SK-N-SH (cell line): Measurements from ENCODE around the gene PDZD2. TPM values are rescaled to one million over a fixed set of nuclear protein-coding genes. Genes with fewer than 3 reads are reported as not detected.

Experiments
- CTCF ChIA-PET: fragments of 300-600, 350-600 bp; formaldehyde crosslinking; extraction: SDS; loops from one replicate; lab custom pipeline; 2021; lab: Yijun Ruan, JAX
- POLR2A ChIA-PET: fragments of 350-600 bp; sonication (Branson Sonifier 250); formaldehyde crosslinking; extraction: SDS; loops from one replicate; lab custom pipeline; 2020; ENCODE audit warnings: antibody characterized with exemption, inconsistent platforms; lab: Yijun Ruan, JAX
- DNase-seq: peaks from one replicate; pipeline ENCODE4 v3.0.0; 2012
- H2AFZ ChIP-seq: fragments of 200-600 bp; sonication (generic); 2 replicates; pipeline ENCODE4 v1.8.1; 2016; ENCODE audit warnings: antibody characterized with exemption, mild to moderate bottlenecking, low read depth
- H3F3A ChIP-seq: fragments of 200-600 bp; sonication (generic); replicated peaks from 2 replicates; pipeline ENCODE3; 2016; ENCODE audit warnings: antibody characterized with exemption, mild to moderate bottlenecking; ENCODE audit not compliant: insufficient read depth
- H3K27ac ChIP-seq, 2 experiments: fragments of 200-500 bp in 1 of 2; fragments of 200-600 bp in 1 of 2; sonication (Bioruptor generic) in 1 of 2; sonication (generic), shearing (Covaris generic) in 1 of 2; 2 replicates each; pipeline versions ENCODE4 v1.5.1 to v1.6.1; 2014 to 2016; ENCODE audit warnings: low read depth in 2 of 2, inconsistent platforms in 1 of 2, low read length in 1 of 2, mild to moderate bottlenecking in 1 of 2, mixed read lengths in 1 of 2
- H3K27me3 ChIP-seq: fragments of 200-600 bp; sonication (generic), shearing (Covaris generic); 2 replicates; pipeline ENCODE4 v1.6.1; 2016; ENCODE audit warnings: mixed run types; ENCODE audit not compliant: insufficient read depth
- H3K36me3 ChIP-seq, 2 experiments: fragments of 200-500 bp in 1 of 2; fragments of 200-600 bp in 1 of 2; sonication (Bioruptor generic) in 1 of 2; sonication (generic) in 1 of 2; replicated peaks in 1 of 2; 2 replicates each; pipeline versions ENCODE3 to v1.5.1; 2014 to 2016; ENCODE audit warnings: low read length in 1 of 2, mild to moderate bottlenecking in 1 of 2; ENCODE audit not compliant: insufficient read depth in 2 of 2, control insufficient read depth in 1 of 2
- H3K4me1 ChIP-seq, 2 experiments: fragments of 200-500 bp in 1 of 2; fragments of 200-600 bp in 1 of 2; sonication (Bioruptor generic) in 1 of 2; sonication (generic), shearing (Covaris generic) in 1 of 2; 2 replicates each; pipeline versions ENCODE4 v1.5.1 to v1.6.1; 2014 to 2016; ENCODE audit warnings: low read depth in 1 of 2, low read length in 1 of 2, mixed run types in 1 of 2; ENCODE audit not compliant: insufficient read depth in 2 of 2, control insufficient read depth in 1 of 2
- H3K4me2 ChIP-seq: fragments of 200-600 bp; sonication (generic), shearing (Covaris generic); 2 replicates; pipeline ENCODE4 v1.6.1; 2017; ENCODE audit warnings: mixed run types
- H3K4me3 ChIP-seq, 2 experiments: fragments of 200-500 bp in 1 of 2; fragments of 200-600 bp in 1 of 2; sonication (Bioruptor generic) in 1 of 2; sonication (generic), shearing (Covaris generic) in 1 of 2; 2 replicates each; pipeline versions ENCODE4 v1.5.1 to v1.8.1; 2014 to 2016; ENCODE audit warnings: low read depth in 2 of 2, inconsistent platforms in 1 of 2, low read length in 1 of 2, mild to moderate bottlenecking in 1 of 2, mixed read lengths in 1 of 2, moderate library complexity in 1 of 2
- H3K79me2 ChIP-seq: fragments of 200-600 bp; sonication (generic); 2 replicates; pipeline ENCODE4 v1.8.1; 2017; ENCODE audit warnings: mild to moderate bottlenecking; ENCODE audit not compliant: insufficient read depth
- H3K9ac ChIP-seq: fragments of 200-600 bp; sonication (generic); 2 replicates; pipeline ENCODE4 v1.6.1; 2017; ENCODE audit warnings: mixed run types
- H3K9me2 ChIP-seq: fragments of 200-600 bp; sonication (generic); 2 replicates; pipeline ENCODE4 v1.6.1; 2017; ENCODE audit warnings: mixed run types
- H3K9me3 ChIP-seq: fragments of 200-600 bp; sonication (generic); 2 replicates; pipeline ENCODE4 v1.6.1; 2017; ENCODE audit warnings: mixed run types, mild to moderate bottlenecking, moderate library complexity
- H4K20me1 ChIP-seq: fragments of 200-600 bp; sonication (generic); 2 replicates; pipeline ENCODE4 v1.6.1; 2017; ENCODE audit warnings: mild to moderate bottlenecking, mixed run types; ENCODE audit not compliant: insufficient read depth
- CHD2 ChIP-seq: fragments of 150-350 bp; IDR thresholded peaks from 2 replicates; pipeline ENCODE4 v1.6.1; 2018; ENCODE audit warnings: low read length; ENCODE audit not compliant: partially characterized antibody
- CTCF ChIP-seq: fragments of 200-600 bp; sonication (generic); IDR thresholded peaks from 2 replicates; pipeline ENCODE4 v1.6.1; 2017; ENCODE audit warnings: antibody characterized with exemption, mild to moderate bottlenecking, moderate library complexity
- EP300 ChIP-seq, 2 experiments: IDR thresholded peaks; 2 replicates each; pipeline versions ENCODE4 v1.4.0 to v1.6.1; 2012; ENCODE audit warnings: borderline replicate concordance in 1 of 2, low read depth in 1 of 2, low read length in 1 of 2
- FOSL2 ChIP-seq: IDR thresholded peaks from 2 replicates; pipeline ENCODE4 v1.4.0; 2012; ENCODE audit warnings: low read depth, mild to moderate bottlenecking, moderate library complexity, borderline replicate concordance
- FOXJ3 ChIP-seq: sonication (generic); formaldehyde crosslinking; IDR thresholded peaks from 2 replicates; pipeline ENCODE4 v1.5.1; 2020; ENCODE audit warnings: mild to moderate bottlenecking, missing genetic modification reagents
- GATA2 ChIP-seq: sonication (generic); formaldehyde crosslinking; IDR thresholded peaks from 2 replicates; pipeline ENCODE4 v1.5.0; 2020; ENCODE audit warnings: mild to moderate bottlenecking, missing genetic modification reagents
- IRF3 ChIP-seq: fragments of 150-350 bp; IDR thresholded peaks from 2 replicates; pipeline ENCODE4 v1.6.1; 2016; ENCODE audit warnings: mild to moderate bottlenecking, low read depth, low read length
- MEF2A ChIP-seq: IDR thresholded peaks from 2 replicates; pipeline ENCODE4 v1.4.0; 2012; ENCODE audit warnings: low read depth, borderline replicate concordance
- PBX3 ChIP-seq: IDR thresholded peaks from 2 replicates; pipeline ENCODE4; 2012
- REST ChIP-seq: IDR thresholded peaks from 2 replicates; pipeline ENCODE4 v1.6.1; 2012; ENCODE audit warnings: mild to moderate bottlenecking, low read depth, low read length, moderate library complexity
- SIN3A ChIP-seq: IDR thresholded peaks from 2 replicates; pipeline ENCODE4 v1.6.1; 2012; ENCODE audit warnings: low read depth, mild to moderate bottlenecking, low read length, moderate library complexity, borderline replicate concordance
- TCF12 ChIP-seq: IDR thresholded peaks from 2 replicates; pipeline ENCODE4 v1.4.0; 2012
- TEAD4 ChIP-seq: IDR thresholded peaks from 2 replicates; pipeline ENCODE4 v1.4.0; 2012; ENCODE audit warnings: mild to moderate bottlenecking, borderline replicate concordance; ENCODE audit not compliant: insufficient read depth
- USF1 ChIP-seq: IDR thresholded peaks from 2 replicates; pipeline ENCODE4 v1.4.0; 2012; ENCODE audit warnings: low read depth, borderline replicate concordance
- ZBTB33 ChIP-seq: IDR thresholded peaks from 2 replicates; pipeline ENCODE4 v1.4.0; 2012; ENCODE audit warnings: low read depth, borderline replicate concordance
- WGBS: methylation state at CpG from one replicate; pipeline ENCODE4 v1.1.6; 2017; ENCODE audit warnings: low lambda C conversion rate; 5-methylcytosine and 5-hydroxymethylcytosine counted together
- polyA plus RNA-seq, 3 experiments: library from polyadenylated mRNA; depleted of rRNA; stranded (reverse); fragments of >200 nt; gene quantifications; 2 replicates each; pipeline ENCODE4 v1.2.3, GENCODE V29; 2012

PDZD2 gene
- polyA plus RNA-seq, 1 of the 3 experiments (the other 2 are of a cell fraction): 0.13 TPM

- CTCF ChIA-PET: interaction anchor here (1.2 to 2.1 kb wide), 3 partner anchors 8 to 259 kb away, joined by 3 to 15 read pairs (median 14); no protein-coding TSS in a partner anchor
- Histone ChIP-seq H3F3A (no peaks in the 10 kb centered on the region), H3K4me2 (no peak overlapping the region), H3K79me2 (no peaks in the 10 kb centered on the region), H3K36me3 (no peaks in the 10 kb centered on the region), H3K9me3 (no peaks in the 10 kb centered on the region), H4K20me1 (no peaks in the 10 kb centered on the region), H2AFZ (no peak overlapping the region), H3K27me3 (no peaks in the 10 kb centered on the region; the same call in 1 of the 2 replicates), H3K4me3 (no peak overlapping the region), H3K4me1 (no peaks in the 10 kb centered on the region), H3K9ac (no peak overlapping the region), H3K27ac (no peak overlapping the region), H3K9me2 (no peaks in the 10 kb centered on the region)
- no peak for DNase-seq
- TF ChIP-seq IRF3 (no peak), PBX3 (no peak), TCF12 (no peak), CTCF (no peak), FOXJ3 (CRISPR knock-in tag) (no peak), ZBTB33 (no peak), GATA2 (CRISPR knock-in tag) (no peak), SIN3A (no peak), CHD2 (no peak)
- POLR2A ChIA-PET: no interaction called here
- 32% methylated on average over 2 of the region's 2 CpGs for whole genome bisulfite sequencing
These were observed 194.8 kb downstream of the PDZD2 start for GRCh38 chr5:31833710-31834109.

GRCh38 chr5:31844622-31845345 lies 205.9 kb downstream of the PDZD2 start:
- WGBS: 51% methylated on average over 10 of the region's 10 CpGs
- ChIA-PET CTCF (interaction anchor here (0.7 to 4.7 kb wide), 4 partner anchors 20 to 248 kb away, joined by 3 to 24 read pairs (median 7); no protein-coding TSS in a partner anchor), POLR2A (no interaction called here)
- no peak for DNase-seq
- H3K27ac ChIP-seq: no peak overlapping the region
- no peak overlapping the region for H3K4me3 ChIP-seq
- H3K9me2 ChIP-seq: no peaks in the 10 kb centered on the region
- H3K4me2 ChIP-seq: no peak overlapping the region
- H4K20me1 ChIP-seq: no peaks in the 10 kb centered on the region
- no peaks in the 10 kb centered on the region for H3K9me3 ChIP-seq
- no peak overlapping the region for H3K9ac ChIP-seq
- H3K36me3 ChIP-seq: no peaks in the 10 kb centered on the region
- H3K4me1 ChIP-seq: peaks cover 0 to 15% of the 10 kb centered on the region in 2 experiments; a peak in 2 of 4 replicates
- no peak overlapping the region for H2AFZ ChIP-seq
- H3K27me3 ChIP-seq: no peaks in the 10 kb centered on the region; the same call in 1 of the 2 replicates
- H3K79me2 ChIP-seq: no peaks in the 10 kb centered on the region
- H3F3A ChIP-seq: no peaks in the 10 kb centered on the region
- TF ChIP-seq TEAD4 (no peak), MEF2A (no peak), FOXJ3 (CRISPR knock-in tag) (no peak), EP300 (IDR thresholded peaks at IDR 0.05; ENCODE audit: borderline replicate concordance in 1 of 2, low read depth in 1 of 2, low read length in 1 of 2) (no peak), USF1 (no peak), FOSL2 (no peak), TCF12 (no peak), REST (no peak)
